Testis (tissue), 3 donors: ENCODE measurements around the gene FILIP1. TPM values are rescaled to one million over a fixed set of nuclear protein-coding genes. Genes with fewer than 3 reads are reported as not detected.

Source experiments
- DNase-seq: peaks from one replicate; pipeline ENCODE4 v3.0.0-alpha.2; 2019
- H3K27ac ChIP-seq, 2 donors: fragments of 200-600 bp; sonication (generic); one replicate each; pipeline ENCODE4 v1.5.1; 2019
- H3K27me3 ChIP-seq: fragments of 200-600 bp; sonication (generic); one replicate; pipeline ENCODE4 v1.5.1; 2019
- H3K36me3 ChIP-seq: fragments of 200-600 bp; sonication (generic); one replicate; pipeline ENCODE4 v1.5.1; 2017; ENCODE audit warnings: low read depth; ENCODE audit errors: missing control alignments
- H3K4me1 ChIP-seq: fragments of 200-600 bp; sonication (generic); one replicate; pipeline ENCODE4 v1.5.1; 2019
- H3K4me3 ChIP-seq, 2 donors: fragments of 200-600 bp; sonication (generic); one replicate each; pipeline ENCODE4 v1.5.1; 2017 to 2019
- H3K9me3 ChIP-seq: fragments of 200-600 bp; sonication (generic); one replicate; pipeline ENCODE4 v1.5.1; 2017
- POLR2A ChIP-seq: fragments of 450-650 bp; IDR thresholded peaks from one replicate; pipeline ENCODE4 v1.6.1; 2017; ENCODE audit warnings: antibody characterized with exemption, mild to moderate bottlenecking, moderate library complexity
- WGBS, 2 donors: methylation state at CpG; one replicate each; pipeline ENCODE4 v1.1.5; 2018; 5-methylcytosine and 5-hydroxymethylcytosine counted together
- intact Hi-C: fragments of 100-400 bp; cut with DNase I; formaldehyde crosslinking; loops from one replicate; pipeline ENCODE4 v1.15.1; 2023; ENCODE audit warnings: low total_unique reads
- polyA plus RNA-seq: library from polyadenylated mRNA; stranded (reverse); fragments of 350-450 nt; fragmentation: Illumina TruSeq; extraction: RNeasy Lipid Tissue Mini Kit (QIAGEN cat#74804); gene quantifications from one replicate; pipeline ENCODE4 v1.2.3, GENCODE V29; 2014; ENCODE audit warnings: low read depth, low replicate concordance; ENCODE audit not compliant: insufficient read depth
- total RNA-seq, 2 donors: library from RNA; depleted of rRNA; stranded (reverse); fragments of >200 nt; gene quantifications; one replicate each; pipeline ENCODE4 v1.2.3, GENCODE V29; 2016
- TF ChIP-seq, protein P1 (sequence below), 3 experiments: fragments of 450-650 bp in 2 of 3; fragments of 200-600 bp in 1 of 3; sonication (generic) in 1 of 3; IDR thresholded peaks; one replicate each; pipeline ENCODE4 v1.5.1; 2016 to 2019; ENCODE audit warnings: antibody characterized with exemption in 3 of 3, mild to moderate bottlenecking in 2 of 3, moderate library complexity in 1 of 3

The FILIP1 gene
- total and polyA plus RNA-seq, 3 donors from 2014 or later = 2.0 to 3.1 (median 2.7) TPM

DNA sequence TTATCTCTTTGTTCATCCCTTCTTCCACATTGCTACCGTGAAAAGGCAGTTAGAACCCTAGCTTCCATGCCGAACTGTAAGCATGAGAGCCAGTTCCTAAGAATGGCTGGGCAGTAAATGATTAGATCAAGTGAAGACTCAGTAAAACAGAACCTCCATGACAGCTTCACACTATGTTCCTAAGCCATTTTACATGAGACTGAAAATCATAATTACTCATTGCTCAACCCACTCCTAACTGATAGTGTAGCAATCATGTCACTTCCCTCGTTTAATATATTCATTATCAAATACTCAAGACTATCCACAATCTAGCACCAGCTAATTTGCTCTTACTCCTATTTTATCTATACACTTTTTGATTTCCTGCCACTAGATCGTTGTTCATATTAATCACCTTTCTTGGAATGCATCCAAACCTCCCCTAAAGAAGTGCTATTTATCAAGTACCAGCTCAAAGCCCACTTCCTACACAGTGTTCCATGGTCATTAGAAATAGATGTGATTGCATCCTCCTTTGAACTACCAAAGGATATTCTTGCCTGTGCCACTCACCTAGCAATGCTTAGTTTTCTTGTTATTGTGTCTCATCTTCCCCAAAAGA, 215.0 kb downstream of the FILIP1 start:
- no peak for DNase-seq
- no peaks in the 10 kb centered on the region for H3K36me3 ChIP-seq
- H3K4me3 ChIP-seq = no peak overlapping the region
- no peaks in the 10 kb centered on the region for H3K27me3 ChIP-seq
- no peaks in the 10 kb centered on the region for H3K9me3 ChIP-seq
- TF ChIP-seq, protein P1, sequence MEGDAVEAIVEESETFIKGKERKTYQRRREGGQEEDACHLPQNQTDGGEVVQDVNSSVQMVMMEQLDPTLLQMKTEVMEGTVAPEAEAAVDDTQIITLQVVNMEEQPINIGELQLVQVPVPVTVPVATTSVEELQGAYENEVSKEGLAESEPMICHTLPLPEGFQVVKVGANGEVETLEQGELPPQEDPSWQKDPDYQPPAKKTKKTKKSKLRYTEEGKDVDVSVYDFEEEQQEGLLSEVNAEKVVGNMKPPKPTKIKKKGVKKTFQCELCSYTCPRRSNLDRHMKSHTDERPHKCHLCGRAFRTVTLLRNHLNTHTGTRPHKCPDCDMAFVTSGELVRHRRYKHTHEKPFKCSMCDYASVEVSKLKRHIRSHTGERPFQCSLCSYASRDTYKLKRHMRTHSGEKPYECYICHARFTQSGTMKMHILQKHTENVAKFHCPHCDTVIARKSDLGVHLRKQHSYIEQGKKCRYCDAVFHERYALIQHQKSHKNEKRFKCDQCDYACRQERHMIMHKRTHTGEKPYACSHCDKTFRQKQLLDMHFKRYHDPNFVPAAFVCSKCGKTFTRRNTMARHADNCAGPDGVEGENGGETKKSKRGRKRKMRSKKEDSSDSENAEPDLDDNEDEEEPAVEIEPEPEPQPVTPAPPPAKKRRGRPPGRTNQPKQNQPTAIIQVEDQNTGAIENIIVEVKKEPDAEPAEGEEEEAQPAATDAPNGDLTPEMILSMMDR (IDR thresholded peaks at IDR 0.05) = no peak
- no peak for TF ChIP-seq POLR2A
- 40 to 58% methylated on average over 4 of the region's 4 CpGs for WGBS, 2 donors
- H3K4me1 ChIP-seq = peaks cover 11% of the 10 kb centered on the region
- intact Hi-C loops = no loop called here
- no peak overlapping the region for H3K27ac ChIP-seq

DNA sequence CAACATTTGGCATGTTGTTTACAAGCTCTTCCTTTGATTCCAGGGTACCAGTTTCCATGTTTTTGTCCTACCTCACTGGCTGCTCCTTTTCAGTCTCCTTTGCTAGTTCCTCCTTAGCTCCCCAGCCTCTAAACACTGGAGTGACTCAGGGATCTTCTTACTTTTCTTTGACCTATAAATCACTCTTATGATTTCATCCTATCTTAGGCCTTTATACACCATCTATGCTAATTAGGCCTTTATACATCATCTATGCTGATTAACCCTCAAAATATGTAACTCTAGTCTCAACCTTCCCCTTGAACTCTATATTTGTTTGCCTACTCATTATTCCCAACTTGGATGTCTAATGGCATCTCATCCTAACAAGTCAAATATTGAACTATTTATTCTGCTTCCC, 218.5 kb downstream of the FILIP1 start:
- TF ChIP-seq POLR2A = no peak
- TF ChIP-seq, protein P1 (IDR thresholded peaks at IDR 0.05) = no peak
- H3K4me1 ChIP-seq = peaks cover 25% of the 10 kb centered on the region
- H3K9me3 ChIP-seq = no peaks in the 10 kb centered on the region
- no peak overlapping the region for H3K4me3 ChIP-seq
- DNase-seq = no peak
- H3K27me3 ChIP-seq = no peaks in the 10 kb centered on the region
- no peak overlapping the region for H3K27ac ChIP-seq
- intact Hi-C loops = no loop called here
- no peaks in the 10 kb centered on the region for H3K36me3 ChIP-seq

DNA sequence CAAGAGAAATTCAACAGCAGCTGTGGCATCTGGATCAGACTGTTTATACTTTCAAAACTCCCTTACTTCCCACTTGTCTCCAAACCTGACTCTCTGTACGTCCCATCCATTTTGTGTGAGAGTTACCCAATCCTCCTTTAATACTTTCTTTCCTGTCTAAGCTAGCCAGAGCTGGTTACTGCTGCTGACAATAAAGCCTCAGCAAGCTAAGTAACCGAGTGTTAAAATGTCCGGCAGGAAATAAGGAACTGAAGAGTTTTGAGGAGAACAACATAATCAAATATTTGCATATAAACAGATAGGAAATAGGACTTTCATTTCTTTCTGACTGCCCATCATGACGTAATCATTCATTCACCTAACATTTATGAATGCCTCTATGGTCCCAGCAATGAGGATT, 220.6 kb downstream of the FILIP1 start:
- H3K4me3 ChIP-seq = no peak overlapping the region
- no peaks in the 10 kb centered on the region for H3K36me3 ChIP-seq
- H3K4me1 ChIP-seq = peaks cover 21% of the 10 kb centered on the region
- no peaks in the 10 kb centered on the region for H3K9me3 ChIP-seq
- 80% methylated on average over 4 of the region's 4 CpGs for WGBS, 2 donors
- H3K27me3 ChIP-seq = no peaks in the 10 kb centered on the region
- peak overlapping the region in 1 of 2 donors; percentile 11 for H3K27ac ChIP-seq
- intact Hi-C loops = no loop called here
- DNase-seq = no peak
- no peak for TF ChIP-seq POLR2A
- TF ChIP-seq, protein P1 (IDR thresholded peaks at IDR 0.05) = no peak

GRCh38 chr6:75272145-75272840, 221.3 kb downstream of the FILIP1 start:
- TF ChIP-seq, protein P1 (IDR thresholded peaks at IDR 0.05) = no peak
- no peaks in the 10 kb centered on the region for H3K9me3 ChIP-seq
- peaks cover 25% of the 10 kb centered on the region for H3K4me1 ChIP-seq
- H3K36me3 ChIP-seq = no peaks in the 10 kb centered on the region
- intact Hi-C loops = no loop called here
- H3K4me3 ChIP-seq = no peak overlapping the region
- 85 to 92% methylated on average over 5 of the region's 5 CpGs for WGBS, 2 donors
- H3K27ac ChIP-seq = peak overlapping the region in 1 of 2 donors; percentile 32
- DNase-seq = no peak
- no peaks in the 10 kb centered on the region for H3K27me3 ChIP-seq

- intact Hi-C loops = loop anchor here (10.0 kb wide), 1 partner anchor 256 kb away; no protein-coding TSS in a partner anchor
- no peaks in the 10 kb centered on the region for H3K27me3 ChIP-seq
Measured at GRCh38 chr6:75268988-75269354, 224.6 kb downstream of the FILIP1 start.

More at GRCh38 chr6:75268988-75269354, 224.6 kb downstream of the FILIP1 start:
- no peak overlapping the region for H3K27ac ChIP-seq
- 94 to 96% methylated on average over 4 of the region's 4 CpGs for WGBS, 2 donors
- peaks cover 28% of the 10 kb centered on the region for H3K4me1 ChIP-seq
- no peak for TF ChIP-seq POLR2A
- TF ChIP-seq, protein P1 (IDR thresholded peaks at IDR 0.05) = no peak
- no peak for DNase-seq
- no peaks in the 10 kb centered on the region for H3K9me3 ChIP-seq
- H3K36me3 ChIP-seq = no peaks in the 10 kb centered on the region
- no peak overlapping the region for H3K4me3 ChIP-seq
